GM23338 (cell line): Measurements from ENCODE around the gene EIF4E3. TPM values are rescaled to one million over a fixed set of nuclear protein-coding genes. Genes with fewer than 3 reads are reported as not detected.

Experiments used
- ATAC-seq: fragments of 200-7000 bp; cut with Tn5 transposase; 3 replicates; pipeline ENCODE4 v1.9.1; 2020
- DNase-seq: peaks from one replicate; pipeline ENCODE4 v3.0.0-alpha.2; 2015; ENCODE audit warnings: low spot score
- H2AFZ ChIP-seq: fragments of 200-600 bp; sonication (generic); 2 replicates; pipeline ENCODE4 v1.8.0; 2016; ENCODE audit warnings: antibody characterized with exemption, mild to moderate bottlenecking, moderate library complexity
- H3F3A ChIP-seq: fragments of 200-600 bp; sonication (generic); replicated peaks from 2 replicates; pipeline ENCODE4 v1.8.0; 2017; ENCODE audit warnings: antibody characterized with exemption, mixed run types, low read depth
- H3K27ac ChIP-seq: fragments of 200-600 bp; sonication (generic); 2 replicates; pipeline ENCODE4 v1.6.1; 2016; ENCODE audit warnings: low read depth
- H3K27me3 ChIP-seq: fragments of 200-600 bp; sonication (generic); 2 replicates; pipeline ENCODE4 v1.8.0; 2016; ENCODE audit warnings: mild to moderate bottlenecking, mixed run types, moderate library complexity; ENCODE audit not compliant: insufficient read depth
- H3K36me3 ChIP-seq: fragments of 200-600 bp; sonication (generic); 2 replicates; pipeline ENCODE4 v1.8.0; 2016; ENCODE audit warnings: mild to moderate bottlenecking; ENCODE audit not compliant: insufficient read depth
- H3K4me1 ChIP-seq: fragments of 200-600 bp; sonication (generic); 2 replicates; pipeline ENCODE4 v1.8.0; 2016; ENCODE audit warnings: mild to moderate bottlenecking, moderate library complexity; ENCODE audit not compliant: insufficient read depth
- H3K4me2 ChIP-seq: fragments of 200-600 bp; sonication (generic); 2 replicates; pipeline ENCODE4 v1.7.1; 2017; ENCODE audit warnings: mixed run types
- H3K4me3 ChIP-seq: fragments of 200-600 bp; sonication (generic); 2 replicates; pipeline ENCODE4 v1.6.1; 2016; ENCODE audit warnings: mixed run types
- H3K79me2 ChIP-seq: fragments of 200-600 bp; sonication (generic); replicated peaks from 2 replicates; pipeline ENCODE4 v1.8.0; 2017; ENCODE audit warnings: mild to moderate bottlenecking; ENCODE audit not compliant: insufficient read depth
- H3K9me2 ChIP-seq: fragments of 200-600 bp; sonication (generic); 2 replicates; pipeline ENCODE4 v1.8.0; 2017; ENCODE audit not compliant: insufficient read depth
- H4K20me1 ChIP-seq: fragments of 200-600 bp; sonication (generic); replicated peaks from 2 replicates; pipeline ENCODE4 v1.8.0; 2017; ENCODE audit warnings: mild to moderate bottlenecking; ENCODE audit not compliant: insufficient read depth
- H3K27ac Mint-ChIP-seq: 2 replicates; pipeline ENCODE4 v1.8.0; 2020; ENCODE audit warnings: inconsistent platforms, mild to moderate bottlenecking, moderate library complexity, mixed read lengths
- H3K27me3 Mint-ChIP-seq: 3 replicates; pipeline ENCODE4 v1.8.0; 2022; ENCODE audit warnings: low read depth, mild to moderate bottlenecking, moderate library complexity, mixed read lengths, inconsistent platforms; ENCODE audit not compliant: insufficient read depth, poor library complexity
- H3K36me3 Mint-ChIP-seq: 3 replicates; pipeline ENCODE4 v1.8.0; 2021; ENCODE audit warnings: low read depth, mild to moderate bottlenecking, inconsistent platforms, moderate library complexity, mixed read lengths
- H3K4me1 Mint-ChIP-seq: 3 replicates; pipeline ENCODE4 v1.8.0; 2020; ENCODE audit warnings: mild to moderate bottlenecking, inconsistent platforms, mixed read lengths
- H3K4me3 Mint-ChIP-seq: 3 replicates; pipeline ENCODE4 v1.8.0; 2021; ENCODE audit warnings: moderate library complexity, mild to moderate bottlenecking, inconsistent platforms, mixed read lengths
- H3K9me3 Mint-ChIP-seq: 3 replicates; pipeline ENCODE4 v1.8.0; 2020; ENCODE audit warnings: moderate library complexity, mild to moderate bottlenecking, inconsistent platforms, mixed read lengths
- CTCF ChIP-seq, 2 experiments: fragments of 200-600 bp in 1 of 2; sonication (generic) in 1 of 2; conservative IDR thresholded peaks; 2 replicates each; pipeline versions ENCODE4 v1.5.1 to v1.6.1; 2016 to 2017; ENCODE audit warnings: antibody characterized with exemption in 2 of 2, low read depth in 2 of 2, mild to moderate bottlenecking in 2 of 2, moderate library complexity in 1 of 2
- NANOG ChIP-seq: IDR thresholded peaks from 2 replicates; pipeline ENCODE4 v1.6.1; 2016; ENCODE audit warnings: antibody characterized with exemption, borderline replicate concordance
- POLR2AphosphoS5 ChIP-seq: IDR thresholded peaks from 2 replicates; pipeline ENCODE4 v1.6.1; 2016; ENCODE audit warnings: antibody characterized with exemption, low read depth
- REST ChIP-seq: IDR thresholded peaks from one replicate; pipeline ENCODE4 v1.6.1; 2018; ENCODE audit warnings: antibody characterized with exemption; ENCODE audit not compliant: unreplicated experiment
- STAT1 ChIP-seq: IDR thresholded peaks from one replicate; pipeline ENCODE4 v1.6.1; 2016; ENCODE audit warnings: antibody characterized with exemption; ENCODE audit not compliant: unreplicated experiment
- ZNF114 ChIP-seq: fragments of 250-450 bp; sonication (Bioruptor Pico); IDR thresholded peaks from 2 replicates; pipeline ENCODE4 v1.5.0; 2020; ENCODE audit warnings: mild to moderate bottlenecking, moderate library complexity
- ZNF331 ChIP-seq: fragments of 250-450 bp; sonication (Bioruptor Pico); IDR thresholded peaks from 2 replicates; pipeline ENCODE4 v1.5.0; 2020; ENCODE audit warnings: low read depth, mild to moderate bottlenecking, moderate library complexity
- ZNF462 ChIP-seq: fragments of 250-450 bp; sonication (Bioruptor Pico); IDR thresholded peaks from 2 replicates; pipeline ENCODE4 v1.5.0; 2020; ENCODE audit warnings: mild to moderate bottlenecking, moderate library complexity
- long read RNA-seq: library from polyadenylated mRNA; unstranded; transcript quantifications from one replicate; pipeline ENCODE4 v2.0.0, GENCODE V29; 2020; ENCODE audit not compliant: unreplicated experiment
- polyA plus RNA-seq: library from polyadenylated mRNA; unstranded; fragments of >200 nt; fragmentation: Nextera tagmentation; extraction: Ambion mirVana; gene quantifications from 2 replicates; pipeline ENCODE4 v1.2.1, GENCODE V29; 2016
- total RNA-seq: library from RNA; depleted of rRNA; stranded (reverse); fragments of >200 nt; shearing (Covaris generic); gene quantifications from 2 replicates; pipeline ENCODE4 v1.2.3, GENCODE V29; 2014; rRNA removed

Gene EIF4E3
- 9.7 and 14.4 TPM in 2 replicates for total RNA-seq
- polyA plus RNA-seq = 5.8 and 6.0 TPM in 2 replicates
- long read RNA-seq, partial matches to known transcripts = 0 of 3 reads
- long read RNA-seq, other reads (novel, unspliced or antisense) = 3 of 3 reads

GRCh38 chr3:71725271-71725991, at the start of gene EIF4E3:
TSS of gene EIF4E3 (minus strand) at chr3:71725402. CDS start at chr3:71725367, 35 bp downstream.
- peaks cover 30% of the 10 kb centered on the region for H3K27me3 Mint-ChIP-seq

GRCh38 chr3:71771884-71772283, 46.7 kb upstream of the EIF4E3 start:
- Histone ChIP-seq H3K4me3 (no peak overlapping the region; the same call in 1 of the 2 replicates), H3K79me2 (no peaks in the 10 kb centered on the region), H3K27ac (no peak overlapping the region), H2AFZ (no peak overlapping the region), H3K36me3 (no peaks in the 10 kb centered on the region), H3K4me2 (peak overlapping the region; percentile 54), H3K4me1 (peaks cover 47% of the 10 kb centered on the region), H4K20me1 (no peaks in the 10 kb centered on the region), H3K9me2 (no peaks in the 10 kb centered on the region), H3F3A (no peaks in the 10 kb centered on the region), H3K27me3 (no peaks in the 10 kb centered on the region)
- Mint-ChIP-seq H3K36me3 (no peaks in the 10 kb centered on the region), H3K4me1 (peaks cover 34% of the 10 kb centered on the region), H3K9me3 (no peaks in the 10 kb centered on the region), H3K27me3 (peaks cover 4% of the 10 kb centered on the region), H3K27ac (no peak overlapping the region), H3K4me3 (no peak overlapping the region; the same call in 2 of the 3 replicates)
- ATAC-seq = peak; percentile 44
- DNase-seq = no peak
- TF ChIP-seq ZNF462 (CRISPR knock-in tag) (no peak), POLR2AphosphoS5 (no peak), ZNF114 (CRISPR knock-in tag) (no peak), CTCF (conservative IDR thresholded peaks at IDR 0.05; ENCODE audit: low read depth in 2 of 2) (no peak), NANOG (no peak), REST (no peak), ZNF331 (CRISPR knock-in tag) (no peak), STAT1 (no peak)

More at GRCh38 chr3:71725271-71725991, at the start of gene EIF4E3:
- Mint-ChIP-seq H3K4me1 (peaks cover 41% of the 10 kb centered on the region), H3K36me3 (no peaks in the 10 kb centered on the region; the same call in 2 of the 3 replicates), H3K9me3 (no peaks in the 10 kb centered on the region; the same call in 2 of the 3 replicates), H3K4me3 (peak within 1 kb of the TSS; percentile 78), H3K27ac (no peak within 1 kb of the TSS)
- Histone ChIP-seq H3K4me3 (peak within 1 kb of the TSS; percentile 82), H3K27me3 (peaks cover 31% of the 10 kb centered on the region), H4K20me1 (peaks cover 4% of the 10 kb centered on the region; the same call in 1 of the 2 replicates), H3K9me2 (no peaks in the 10 kb centered on the region), H2AFZ (peak within 1 kb of the TSS; percentile 91), H3K79me2 (peaks cover 6% of the 10 kb centered on the region; the same call in 1 of the 2 replicates), H3K27ac (no peak within 1 kb of the TSS), H3K36me3 (no peaks in the 10 kb centered on the region), H3K4me1 (peaks cover 22% of the 10 kb centered on the region), H3K4me2 (peak within 1 kb of the TSS; percentile 98), H3F3A (0 out of 2 replicates have a peak, but pooled peaks cover 9% of the 10 kb centered on the region)
- DNase-seq = peak; percentile 65
- peak; percentile 18 for ATAC-seq
- TF ChIP-seq NANOG (no peak), POLR2AphosphoS5 (peak; percentile 33; the same call in 1 of the 2 replicates)
